ENCODE data around the gene NRROS. TPM values are rescaled to one million over a fixed set of nuclear protein-coding genes. Genes with fewer than 3 reads are reported as not detected.

NRROS gene
- total RNA-seq, 2 experiments from 2014 or later, result 37.5 to 39.9 TPM

- H3K4me3 Mint-ChIP-seq, result peak overlapping the region; percentile 56
- DNase-seq (no peak), ATAC-seq (no peak)
- ChIA-PET POLR2A (interaction anchor here (0.6 kb wide), 1 partner anchor 45 kb away, joined by 4 read pairs; no protein-coding TSS in a partner anchor), CTCF (interaction anchor here (2.5 to 3.4 kb wide), 2 partner anchors 13 to 15 kb away, joined by 7 to 16 read pairs; no protein-coding TSS in a partner anchor)
- peak overlapping the region; percentile 91 for H3K27ac Mint-ChIP-seq
- peaks cover 61% of the 10 kb centered on the region for H3K4me1 Mint-ChIP-seq (ENCODE audit: low read depth)
- H3K27me3 Mint-ChIP-seq (ENCODE audit: low read depth), result no peaks in the 10 kb centered on the region
- H3K36me3 Mint-ChIP-seq (ENCODE audit: low read depth), result peaks cover 4% of the 10 kb centered on the region
- no peaks in the 10 kb centered on the region for H3K9me3 Mint-ChIP-seq (ENCODE audit: insufficient read depth)
These were observed 14.6 kb upstream of the NRROS start for GRCh38 chr3:196624907-196625306.

DNA sequence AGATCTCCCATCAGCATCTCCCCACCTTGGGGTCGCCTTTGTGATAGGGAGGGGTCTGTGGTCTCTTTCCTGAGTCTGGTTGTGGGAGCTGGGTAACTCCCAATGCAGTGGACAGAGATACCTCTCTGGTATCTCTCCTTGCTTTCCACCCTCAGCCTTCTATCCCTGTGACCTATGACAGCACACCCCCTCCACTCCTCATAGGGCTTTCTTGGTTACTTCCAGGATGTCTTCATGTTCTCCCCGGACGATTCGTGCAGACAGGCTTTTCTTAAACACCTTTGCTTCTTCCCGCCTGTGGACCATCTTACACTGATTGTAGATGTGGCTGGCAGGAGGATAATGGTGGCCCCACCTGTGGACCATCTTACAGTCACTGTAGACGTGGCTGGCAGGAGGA, 14.2 kb upstream of the NRROS start:
- Mint-ChIP-seq H3K27me3 (ENCODE audit: low read depth) (no peaks in the 10 kb centered on the region), H3K36me3 (ENCODE audit: low read depth) (peaks cover 7% of the 10 kb centered on the region), H3K4me1 (ENCODE audit: low read depth) (peaks cover 61% of the 10 kb centered on the region), H3K9me3 (ENCODE audit: insufficient read depth) (no peaks in the 10 kb centered on the region), H3K27ac (peak overlapping the region; percentile 62), H3K4me3 (peak overlapping the region; percentile 56)
- POLR2A ChIA-PET, result no interaction called here
- CTCF ChIA-PET, result interaction anchor here (2.5 to 3.4 kb wide), 2 partner anchors 13 to 16 kb away, joined by 7 to 16 read pairs; no protein-coding TSS in a partner anchor
- DNase-seq (no peak), ATAC-seq (no peak)

- no peak overlapping the region for H3K27ac Mint-ChIP-seq
- DNase-seq (no peak), ATAC-seq (no peak)
- ChIA-PET POLR2A (interaction anchor here (5.3 kb wide), 1 partner anchor 17 kb away, joined by 83 read pairs; no protein-coding TSS in a partner anchor), CTCF (interaction anchor here (2.3 to 7.4 kb wide), 2 partner anchors 10 to 17 kb away, joined by 8 to 102 read pairs; no protein-coding TSS in a partner anchor)
- no peaks in the 10 kb centered on the region for H3K9me3 Mint-ChIP-seq (ENCODE audit: insufficient read depth)
- peaks cover 9% of the 10 kb centered on the region for H3K36me3 Mint-ChIP-seq (ENCODE audit: low read depth)
- H3K27me3 Mint-ChIP-seq (ENCODE audit: low read depth), result no peaks in the 10 kb centered on the region
- H3K4me3 Mint-ChIP-seq, result no peak overlapping the region
- H3K4me1 Mint-ChIP-seq (ENCODE audit: low read depth), result peaks cover 69% of the 10 kb centered on the region
These were observed 11.6 kb upstream of the NRROS start for GRCh38 chr3:196627918-196628231.

- Mint-ChIP-seq H3K9me3 (ENCODE audit: insufficient read depth) (no peaks in the 10 kb centered on the region), H3K27me3 (ENCODE audit: low read depth) (no peaks in the 10 kb centered on the region), H3K4me3 (no peak overlapping the region), H3K36me3 (ENCODE audit: low read depth) (peaks cover 12% of the 10 kb centered on the region), H3K27ac (peak overlapping the region; percentile 99), H3K4me1 (ENCODE audit: low read depth) (peaks cover 78% of the 10 kb centered on the region)
- no peak for ATAC-seq
- ChIA-PET CTCF (interaction anchor here (1.0 to 7.4 kb wide), 6 partner anchors 9 to 100 kb away, joined by 3 to 102 read pairs (median 5); partner anchors contain the start of gene NRROS), POLR2A (interaction anchor here (0.8 to 5.3 kb wide), 4 partner anchors 9 to 83 kb away, joined by 3 to 83 read pairs (median 4); no protein-coding TSS in a partner anchor)
- no peak for DNase-seq
These were observed 10.3 kb upstream of the NRROS start for GRCh38 chr3:196629228-196629627.

DNA sequence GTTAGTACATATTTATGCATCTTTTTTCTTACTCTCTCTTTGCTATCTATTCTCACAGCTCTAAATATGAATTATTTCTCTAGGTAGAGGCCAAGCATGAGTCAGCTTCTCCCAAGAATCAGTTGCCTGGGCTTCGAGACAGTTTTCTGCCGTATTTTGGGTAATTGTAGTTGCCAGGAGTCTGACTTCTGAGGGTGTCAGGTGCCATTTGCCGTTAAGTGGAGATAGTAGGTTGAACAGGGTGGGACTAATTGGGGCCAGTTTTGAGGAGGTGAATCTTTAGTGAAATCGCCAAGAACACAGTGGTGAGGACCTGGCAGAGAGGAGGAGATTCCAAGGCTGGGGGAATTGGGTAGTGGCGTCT, 7.8 kb upstream of the NRROS start:
- Mint-ChIP-seq H3K36me3 (ENCODE audit: low read depth) (peaks cover 8% of the 10 kb centered on the region), H3K27ac (peak overlapping the region; percentile 99), H3K4me1 (ENCODE audit: low read depth) (peaks cover 79% of the 10 kb centered on the region), H3K27me3 (ENCODE audit: low read depth) (no peaks in the 10 kb centered on the region), H3K4me3 (peak overlapping the region; percentile 94), H3K9me3 (ENCODE audit: insufficient read depth) (no peaks in the 10 kb centered on the region)
- ChIA-PET POLR2A (interaction anchor here (0.6 to 5.3 kb wide), 15 partner anchors 9 to 108 kb away, joined by 3 to 83 read pairs (median 5); partner anchors contain the start of genes CEP19, FBXO45, PAK2 and PIGX), CTCF (interaction anchor here (0.8 to 7.4 kb wide), 9 partner anchors 9 to 76 kb away, joined by 3 to 102 read pairs (median 4); no protein-coding TSS in a partner anchor)
- no peak for DNase-seq
- no peak for ATAC-seq

DNA sequence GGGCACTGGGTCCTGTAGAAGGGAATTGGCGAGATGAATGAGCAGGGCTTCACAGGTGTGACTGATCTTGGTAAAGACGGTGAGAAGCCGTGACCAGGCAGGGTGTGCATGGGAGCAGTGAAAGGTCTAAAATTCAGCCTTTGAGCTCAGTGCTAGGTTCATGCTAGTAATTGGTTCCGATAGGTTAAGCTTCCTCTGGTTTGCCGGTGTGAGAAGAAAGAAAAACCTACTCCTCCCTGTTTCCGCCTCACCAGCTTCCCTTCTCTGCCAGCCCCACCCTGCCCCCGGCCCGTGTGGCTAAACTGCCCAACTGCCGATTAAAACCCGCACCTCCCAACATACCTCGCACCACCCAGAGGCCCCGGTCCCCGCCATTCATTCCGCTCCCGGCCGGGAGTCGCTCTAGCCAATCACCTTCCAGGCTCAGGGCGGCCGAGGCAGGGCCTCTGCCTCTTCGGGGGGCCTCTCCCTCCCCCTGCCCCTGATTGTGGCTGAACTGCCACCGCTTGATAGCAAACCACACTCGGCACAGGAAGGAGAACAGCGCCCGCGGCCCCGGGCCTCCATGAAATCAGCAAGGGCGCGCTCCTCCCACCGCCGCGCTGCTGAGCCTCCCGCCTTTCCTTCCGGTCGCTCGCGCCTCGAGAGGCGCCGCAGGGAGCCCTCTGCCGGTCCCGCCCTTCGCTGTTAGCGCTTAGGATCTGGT, 7.3 kb upstream of the NRROS start:
- POLR2A ChIA-PET, result interaction anchor here (0.6 to 5.3 kb wide), 15 partner anchors 8 to 108 kb away, joined by 3 to 83 read pairs (median 5); partner anchors contain the start of genes CEP19, FBXO45, PAK2 and PIGX
- Mint-ChIP-seq H3K4me1 (ENCODE audit: low read depth) (peaks cover 79% of the 10 kb centered on the region), H3K36me3 (ENCODE audit: low read depth) (peaks cover 8% of the 10 kb centered on the region), H3K27ac (peak overlapping the region; percentile 99), H3K4me3 (peak overlapping the region; percentile 94), H3K27me3 (ENCODE audit: low read depth) (no peaks in the 10 kb centered on the region), H3K9me3 (ENCODE audit: insufficient read depth) (no peaks in the 10 kb centered on the region)
- peak; percentile 97 for DNase-seq
- CTCF ChIA-PET, result interaction anchor here (0.8 to 7.4 kb wide), 10 partner anchors 10 to 75 kb away, joined by 3 to 102 read pairs (median 4); no protein-coding TSS in a partner anchor
- peak; percentile 87 for ATAC-seq

DNA sequence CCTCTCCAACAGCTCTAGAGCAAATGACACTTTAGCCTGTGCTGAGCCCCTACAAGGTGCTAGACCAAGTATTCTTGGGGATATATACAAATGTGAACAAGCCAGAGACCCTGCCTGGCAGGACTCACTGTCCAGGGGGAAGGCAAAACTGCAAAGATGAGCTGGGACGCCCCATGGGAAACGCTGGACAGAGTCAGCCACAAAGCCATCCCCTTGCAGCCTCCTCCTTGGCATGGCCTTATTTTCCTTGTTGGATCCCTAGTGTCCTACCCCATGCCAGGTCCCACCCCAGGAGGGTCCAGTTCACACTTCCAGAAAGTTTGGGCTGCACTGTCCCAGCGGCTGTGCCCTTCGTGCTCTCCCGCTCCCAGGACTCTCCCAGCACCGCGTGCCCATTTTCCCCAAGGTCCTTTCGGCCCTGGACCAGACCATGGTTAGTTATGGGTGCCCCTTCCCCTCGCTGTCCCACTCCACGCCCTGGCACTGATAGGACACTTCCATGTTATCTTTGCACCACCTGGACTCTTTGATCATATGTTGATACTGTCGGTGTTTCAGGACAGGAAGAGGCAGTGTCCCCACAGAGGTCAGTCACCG, 5.8 kb upstream of the NRROS start:
- H3K27ac Mint-ChIP-seq, result peak overlapping the region; percentile 99
- no peak for DNase-seq

GRCh38 chr3:196634224-196634623, 5.3 kb upstream of the NRROS start:
- Mint-ChIP-seq H3K36me3 (ENCODE audit: low read depth) (peaks cover 10% of the 10 kb centered on the region), H3K4me1 (ENCODE audit: low read depth) (peaks cover 85% of the 10 kb centered on the region), H3K9me3 (ENCODE audit: insufficient read depth) (no peaks in the 10 kb centered on the region), H3K27me3 (ENCODE audit: low read depth) (no peaks in the 10 kb centered on the region), H3K4me3 (no peak overlapping the region), H3K27ac (no peak overlapping the region)
- POLR2A ChIA-PET, result interaction anchor here (0.6 to 1.2 kb wide), 2 partner anchors 21 to 78 kb away, joined by 3 to 5 read pairs; partner anchors contain the start of genes CEP19 and PIGX
- CTCF ChIA-PET, result interaction anchor here (1.1 to 1.2 kb wide), 2 partner anchors 22 to 25 kb away, joined by 4 to 5 read pairs; no protein-coding TSS in a partner anchor
- no peak for DNase-seq
- no peak for ATAC-seq

More for the DNA sequence above, 5.8 kb upstream of the NRROS start:
- ChIA-PET POLR2A (interaction anchor here (0.6 to 1.2 kb wide), 5 partner anchors 14 to 577 kb away, joined by 3 to 5 read pairs (median 3); partner anchors contain the start of genes CEP19 and PIGX), CTCF (interaction anchor here (0.8 to 1.2 kb wide), 3 partner anchors 13 to 24 kb away, joined by 4 to 5 read pairs (median 4); no protein-coding TSS in a partner anchor)
- Mint-ChIP-seq H3K9me3 (ENCODE audit: insufficient read depth) (no peaks in the 10 kb centered on the region), H3K4me3 (peak overlapping the region; percentile 94), H3K4me1 (ENCODE audit: low read depth) (peaks cover 80% of the 10 kb centered on the region), H3K27me3 (ENCODE audit: low read depth) (no peaks in the 10 kb centered on the region), H3K36me3 (ENCODE audit: low read depth) (peaks cover 10% of the 10 kb centered on the region)
- no peak for ATAC-seq

DNA sequence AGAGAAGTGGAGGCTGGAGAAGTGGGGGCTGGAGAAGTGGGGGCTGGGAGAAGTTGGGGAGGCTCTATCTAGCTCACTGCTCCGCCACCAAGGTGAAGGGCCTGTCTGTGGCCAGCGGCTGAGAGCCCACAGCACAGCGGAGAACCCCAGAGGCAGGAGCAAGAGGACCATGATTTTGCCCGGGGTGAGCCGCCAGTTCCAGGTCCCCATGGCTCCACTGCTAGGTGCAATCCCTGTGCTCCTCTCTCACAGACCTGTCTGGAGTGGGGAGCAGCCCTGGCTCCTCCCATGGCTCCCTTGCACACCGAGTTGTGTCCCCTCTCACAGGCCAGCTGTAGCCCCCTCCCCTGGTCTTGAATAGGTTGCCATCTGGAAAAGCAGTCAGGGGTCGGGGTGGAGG, 4.7 kb upstream of the NRROS start:
- no peaks in the 10 kb centered on the region for H3K9me3 Mint-ChIP-seq (ENCODE audit: insufficient read depth)
- peaks cover 10% of the 10 kb centered on the region for H3K36me3 Mint-ChIP-seq (ENCODE audit: low read depth)
- no peak overlapping the region for H3K4me3 Mint-ChIP-seq
- DNase-seq (no peak), ATAC-seq (no peak)
- ChIA-PET CTCF (interaction anchor here (0.7 kb wide), 1 partner anchor 12 kb away, joined by 3 read pairs; no protein-coding TSS in a partner anchor), POLR2A (interaction anchor here (0.9 to 1.2 kb wide), 2 partner anchors 25 to 78 kb away, joined by 5 read pairs; partner anchors contain the start of genes CEP19 and PIGX)
- peaks cover 81% of the 10 kb centered on the region for H3K4me1 Mint-ChIP-seq (ENCODE audit: low read depth)
- no peaks in the 10 kb centered on the region for H3K27me3 Mint-ChIP-seq (ENCODE audit: low read depth)
- H3K27ac Mint-ChIP-seq, result no peak overlapping the region

GRCh38 chr3:196636369-196637349, 2.8 kb upstream of the NRROS start:
- peaks cover 77% of the 10 kb centered on the region for H3K4me1 Mint-ChIP-seq (ENCODE audit: low read depth)
- H3K36me3 Mint-ChIP-seq (ENCODE audit: low read depth), result peaks cover 21% of the 10 kb centered on the region
- CTCF ChIA-PET, result interaction anchor here (1.4 to 10.0 kb wide), 2 partner anchors 27 to 32 kb away, joined by 3 to 107 read pairs; no protein-coding TSS in a partner anchor
- ATAC-seq (no peak), DNase-seq (no peak)
- H3K27ac Mint-ChIP-seq, result peak overlapping the region; percentile 6
- H3K9me3 Mint-ChIP-seq (ENCODE audit: insufficient read depth), result no peaks in the 10 kb centered on the region
- POLR2A ChIA-PET, result interaction anchor here (1.6 kb wide), 1 partner anchor 16 kb away, joined by 3 read pairs; no protein-coding TSS in a partner anchor
- H3K27me3 Mint-ChIP-seq (ENCODE audit: low read depth), result no peaks in the 10 kb centered on the region
- no peak overlapping the region for H3K4me3 Mint-ChIP-seq
